Panc1 (cell line): ENCODE results near the gene MAPK7. TPM values are rescaled to one million over a fixed set of nuclear protein-coding genes. Genes with fewer than 3 reads are reported as not detected.

Experiments used
- ATAC-seq: fragments of 200-7000 bp; cut with Tn5 transposase; 2 replicates; pipeline ENCODE4 v1.9.1; 2020; ENCODE audit warnings: mild to moderate bottlenecking, moderate library complexity
- BruUV-seq: library from RNA; stranded (reverse); fragments of 400-500 nt; replicated peaks from 2 replicates; lab custom pipeline; 2021; lab: Mats Ljungman, UMichigan
- CTCF ChIA-PET: fragments of 300-600 bp; sonication (Branson Sonifier 250); formaldehyde crosslinking; loops from one replicate; lab custom pipeline; 2022; ENCODE audit warnings: antibody characterized with exemption; lab: Charles Lee
- POLR2A ChIA-PET: fragments of 300-600 bp; sonication (Branson Sonifier 250); formaldehyde crosslinking; loops from one replicate; lab custom pipeline; 2022; ENCODE audit warnings: antibody characterized with exemption; lab: Charles Lee
- DNase-seq: peaks from one replicate; pipeline ENCODE4 v3.0.0-alpha.2; 2010; ENCODE audit warnings: low read depth, low spot score
- H3K27ac ChIP-seq: 2 replicates; pipeline ENCODE4 v1.5.1; 2011; ENCODE audit warnings: mild to moderate bottlenecking, low read length, inconsistent platforms
- H3K27me3 ChIP-seq: fragments of 200-500 bp; sonication (Bioruptor generic); 2 replicates; pipeline ENCODE4 v1.6.0; 2014; ENCODE audit warnings: low read length, inconsistent platforms; ENCODE audit not compliant: control insufficient read depth, insufficient read depth
- H3K36me3 ChIP-seq: fragments of 200-500 bp; sonication (Bioruptor generic); 2 replicates; pipeline ENCODE4 v1.5.1; 2014; ENCODE audit warnings: inconsistent platforms, mild to moderate bottlenecking, low read length, moderate library complexity; ENCODE audit not compliant: control insufficient read depth, insufficient read depth
- H3K4me1 ChIP-seq: 2 replicates; pipeline ENCODE4 v1.5.1; 2011; ENCODE audit warnings: inconsistent platforms, mild to moderate bottlenecking, low read length, moderate library complexity; ENCODE audit not compliant: control insufficient read depth, insufficient read depth
- H3K4me3 ChIP-seq, 2 experiments: 2 replicates each; pipeline ENCODE4 v1.5.1; 2011 to 2012; ENCODE audit warnings: low read depth in 2 of 2, low read length in 2 of 2, mild to moderate bottlenecking in 2 of 2, inconsistent platforms in 1 of 2, moderate library complexity in 1 of 2
- H3K9me3 ChIP-seq: fragments of 200-500 bp; sonication (Bioruptor generic); 2 replicates; pipeline ENCODE4 v1.5.1; 2014; ENCODE audit warnings: low read depth, mild to moderate bottlenecking, inconsistent platforms, low read length, moderate library complexity; ENCODE audit not compliant: control insufficient read depth, insufficient read depth
- POLR2AphosphoS5 ChIP-seq: IDR thresholded peaks from 2 replicates; pipeline ENCODE4 v1.6.1; 2012; ENCODE audit warnings: mild to moderate bottlenecking, low read depth, low read length, moderate library complexity
- SIN3A ChIP-seq: IDR thresholded peaks from 2 replicates; pipeline ENCODE4 v1.6.1; 2012; ENCODE audit warnings: low read depth, mild to moderate bottlenecking, low read length, moderate library complexity, borderline replicate concordance; ENCODE audit not compliant: insufficient read depth
- TCF7L2 ChIP-seq: IDR thresholded peaks from 2 replicates; pipeline ENCODE4 v1.6.1; 2011; ENCODE audit warnings: mild to moderate bottlenecking, low read depth, low read length, inconsistent platforms
- in situ Hi-C: cut with HindIII; loops from 2 replicates; pipeline ENCODE4 v1.10.0; 2016; ENCODE audit warnings: low sequenced_read_pairs, low pct_unique_long_range_greater_than_20kb
- intact Hi-C: fragments of 100-400 bp; cut with micrococcal nuclease; formaldehyde crosslinking; loops from one replicate; pipeline ENCODE4 v1.10.0; 2022; ENCODE audit not compliant: unreplicated experiment
- total RNA-seq: library from RNA; stranded (reverse); gene quantifications from one replicate; pipeline ENCODE4 v1.2.1, GENCODE V29; 2021; ENCODE audit not compliant: unreplicated experiment
- TF ChIP-seq, protein P1 (sequence below), 2 experiments: IDR thresholded peaks; 2 replicates each; pipeline ENCODE4 v1.6.1; 2011 to 2012; ENCODE audit warnings: low read depth in 2 of 2, control low read depth in 1 of 2, low read length in 1 of 2, mild to moderate bottlenecking in 1 of 2, moderate library complexity in 1 of 2; ENCODE audit not compliant: insufficient read depth in 1 of 2
- TF ChIP-seq, protein P2 (sequence below): fragments of 450-650 bp; IDR thresholded peaks from 2 replicates; pipeline ENCODE4 v1.5.1; 2017; ENCODE audit warnings: mild to moderate bottlenecking

MAPK7 gene
- total RNA-seq, 1 experiment from 2014 or later, result 28.9 TPM

DNA sequence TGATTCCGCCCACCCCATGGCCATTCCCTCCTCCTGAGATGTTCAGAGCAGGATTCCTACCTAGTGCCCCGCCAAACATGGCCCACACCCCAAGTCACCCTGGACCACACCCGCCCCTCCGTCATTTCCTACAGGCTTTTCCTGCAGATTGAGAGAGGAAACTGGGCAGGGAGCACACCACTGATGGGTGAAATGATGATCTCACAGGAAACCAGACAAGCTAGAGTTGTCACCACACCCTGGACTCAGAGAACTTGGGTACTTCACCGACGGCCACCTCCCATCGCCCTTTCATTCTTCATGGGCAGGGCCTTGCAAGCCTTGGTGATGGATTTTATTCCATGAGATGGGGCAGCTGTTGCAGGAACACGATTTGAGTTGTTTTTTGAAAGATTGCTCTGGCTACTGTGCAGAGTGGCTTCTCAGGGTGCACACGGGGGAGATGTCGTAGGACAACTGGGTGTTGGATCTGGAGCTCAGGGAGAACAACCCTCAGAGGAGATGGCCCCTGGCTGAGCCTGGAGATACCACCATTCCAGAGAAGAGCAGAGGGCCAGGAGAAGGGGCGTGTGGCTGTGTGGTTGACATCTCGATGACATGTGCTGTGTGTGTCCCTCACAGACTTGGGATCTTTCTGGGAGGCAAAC lies 8.3 kb upstream of the MAPK7 start:
- CTCF ChIA-PET, result no interaction called here
- intact Hi-C loops (no loop called here), in situ Hi-C loops (no loop called here)
- no peak for ATAC-seq
- no peaks in the 10 kb centered on the region for H3K9me3 ChIP-seq
- no peak overlapping the region for H3K27ac ChIP-seq
- no TSS peak for BruUV-seq
- no peaks in the 10 kb centered on the region for H3K27me3 ChIP-seq
- no peak for DNase-seq
- no peak for TF ChIP-seq TCF7L2
- TF ChIP-seq, protein P1, sequence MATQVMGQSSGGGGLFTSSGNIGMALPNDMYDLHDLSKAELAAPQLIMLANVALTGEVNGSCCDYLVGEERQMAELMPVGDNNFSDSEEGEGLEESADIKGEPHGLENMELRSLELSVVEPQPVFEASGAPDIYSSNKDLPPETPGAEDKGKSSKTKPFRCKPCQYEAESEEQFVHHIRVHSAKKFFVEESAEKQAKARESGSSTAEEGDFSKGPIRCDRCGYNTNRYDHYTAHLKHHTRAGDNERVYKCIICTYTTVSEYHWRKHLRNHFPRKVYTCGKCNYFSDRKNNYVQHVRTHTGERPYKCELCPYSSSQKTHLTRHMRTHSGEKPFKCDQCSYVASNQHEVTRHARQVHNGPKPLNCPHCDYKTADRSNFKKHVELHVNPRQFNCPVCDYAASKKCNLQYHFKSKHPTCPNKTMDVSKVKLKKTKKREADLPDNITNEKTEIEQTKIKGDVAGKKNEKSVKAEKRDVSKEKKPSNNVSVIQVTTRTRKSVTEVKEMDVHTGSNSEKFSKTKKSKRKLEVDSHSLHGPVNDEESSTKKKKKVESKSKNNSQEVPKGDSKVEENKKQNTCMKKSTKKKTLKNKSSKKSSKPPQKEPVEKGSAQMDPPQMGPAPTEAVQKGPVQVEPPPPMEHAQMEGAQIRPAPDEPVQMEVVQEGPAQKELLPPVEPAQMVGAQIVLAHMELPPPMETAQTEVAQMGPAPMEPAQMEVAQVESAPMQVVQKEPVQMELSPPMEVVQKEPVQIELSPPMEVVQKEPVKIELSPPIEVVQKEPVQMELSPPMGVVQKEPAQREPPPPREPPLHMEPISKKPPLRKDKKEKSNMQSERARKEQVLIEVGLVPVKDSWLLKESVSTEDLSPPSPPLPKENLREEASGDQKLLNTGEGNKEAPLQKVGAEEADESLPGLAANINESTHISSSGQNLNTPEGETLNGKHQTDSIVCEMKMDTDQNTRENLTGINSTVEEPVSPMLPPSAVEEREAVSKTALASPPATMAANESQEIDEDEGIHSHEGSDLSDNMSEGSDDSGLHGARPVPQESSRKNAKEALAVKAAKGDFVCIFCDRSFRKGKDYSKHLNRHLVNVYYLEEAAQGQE (IDR thresholded peaks at IDR 0.05; ENCODE audit: insufficient read depth in 1 of 2, low read depth in 2 of 2, low read length in 1 of 2), result no peak
- TF ChIP-seq, protein P2, sequence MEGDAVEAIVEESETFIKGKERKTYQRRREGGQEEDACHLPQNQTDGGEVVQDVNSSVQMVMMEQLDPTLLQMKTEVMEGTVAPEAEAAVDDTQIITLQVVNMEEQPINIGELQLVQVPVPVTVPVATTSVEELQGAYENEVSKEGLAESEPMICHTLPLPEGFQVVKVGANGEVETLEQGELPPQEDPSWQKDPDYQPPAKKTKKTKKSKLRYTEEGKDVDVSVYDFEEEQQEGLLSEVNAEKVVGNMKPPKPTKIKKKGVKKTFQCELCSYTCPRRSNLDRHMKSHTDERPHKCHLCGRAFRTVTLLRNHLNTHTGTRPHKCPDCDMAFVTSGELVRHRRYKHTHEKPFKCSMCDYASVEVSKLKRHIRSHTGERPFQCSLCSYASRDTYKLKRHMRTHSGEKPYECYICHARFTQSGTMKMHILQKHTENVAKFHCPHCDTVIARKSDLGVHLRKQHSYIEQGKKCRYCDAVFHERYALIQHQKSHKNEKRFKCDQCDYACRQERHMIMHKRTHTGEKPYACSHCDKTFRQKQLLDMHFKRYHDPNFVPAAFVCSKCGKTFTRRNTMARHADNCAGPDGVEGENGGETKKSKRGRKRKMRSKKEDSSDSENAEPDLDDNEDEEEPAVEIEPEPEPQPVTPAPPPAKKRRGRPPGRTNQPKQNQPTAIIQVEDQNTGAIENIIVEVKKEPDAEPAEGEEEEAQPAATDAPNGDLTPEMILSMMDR, result no peak
- TF ChIP-seq SIN3A, result no peak
- TF ChIP-seq POLR2AphosphoS5, result no peak
- POLR2A ChIA-PET, result interaction anchor here (0.6 kb wide), 1 partner anchor 393 kb away, joined by 5 read pairs; no protein-coding TSS in a partner anchor
- H3K4me3 ChIP-seq, result no peak overlapping the region
- no peaks in the 10 kb centered on the region; the same call in 1 of the 2 replicates for H3K4me1 ChIP-seq
- H3K36me3 ChIP-seq, result no peaks in the 10 kb centered on the region

DNA sequence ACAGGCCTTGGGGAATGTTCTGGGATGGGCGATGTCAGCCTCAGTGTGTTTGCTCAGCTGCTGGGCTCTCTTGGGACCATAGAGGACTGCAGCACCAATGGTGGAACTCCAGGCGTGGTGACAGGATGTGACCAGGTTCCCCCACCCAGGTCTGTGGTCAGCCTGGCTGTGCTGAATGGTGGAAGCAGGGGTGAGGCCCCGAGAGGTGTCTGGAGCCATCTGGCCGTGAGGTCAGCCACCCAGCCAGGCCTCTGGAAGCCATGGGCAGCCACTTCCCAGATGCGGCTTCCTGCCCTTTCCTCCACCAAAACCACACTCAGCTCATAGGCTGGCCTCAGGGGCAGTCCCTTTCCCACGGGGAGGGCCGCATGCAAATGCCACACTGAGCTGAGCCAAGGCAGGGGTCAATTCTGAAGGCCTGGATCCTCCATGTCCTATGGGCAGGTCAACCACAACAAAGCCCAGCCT lies 7.8 kb upstream of the MAPK7 start:
- no peak overlapping the region for H3K27ac ChIP-seq
- H3K4me1 ChIP-seq, result no peaks in the 10 kb centered on the region
- H3K36me3 ChIP-seq, result no peaks in the 10 kb centered on the region
- H3K9me3 ChIP-seq, result no peaks in the 10 kb centered on the region
- no peaks in the 10 kb centered on the region for H3K27me3 ChIP-seq
- no peak for DNase-seq
- no TSS peak for BruUV-seq
- intact Hi-C loops, result no loop called here
- no peak for ATAC-seq
- in situ Hi-C loops, result no loop called here
- ChIA-PET CTCF (no interaction called here), POLR2A (no interaction called here)
- TF ChIP-seq SIN3A, result no peak
- TF ChIP-seq, protein P2, result no peak
- TF ChIP-seq POLR2AphosphoS5, result no peak
- TF ChIP-seq, protein P1 (IDR thresholded peaks at IDR 0.05; ENCODE audit: insufficient read depth in 1 of 2, low read depth in 2 of 2, low read length in 1 of 2), result no peak
- no peak overlapping the region for H3K4me3 ChIP-seq
